GM12872 (cell line): ENCODE data around the gene SPEN.

Source experiments
- CTCF ChIP-seq: IDR thresholded peaks from 3 replicates; pipeline ENCODE4 v1.5.1; 2011; ENCODE audit warnings: low read depth, mild to moderate bottlenecking, low read length, moderate library complexity; ENCODE audit not compliant: insufficient read depth

The SPEN gene

GRCh38 chr1:15826810-15827507 is 20.5 kb upstream of the SPEN start:
- no peak for TF ChIP-seq CTCF

GRCh38 chr1:15830258-15830657 is 17.2 kb upstream of the SPEN start:
- no peak for TF ChIP-seq CTCF

DNA sequence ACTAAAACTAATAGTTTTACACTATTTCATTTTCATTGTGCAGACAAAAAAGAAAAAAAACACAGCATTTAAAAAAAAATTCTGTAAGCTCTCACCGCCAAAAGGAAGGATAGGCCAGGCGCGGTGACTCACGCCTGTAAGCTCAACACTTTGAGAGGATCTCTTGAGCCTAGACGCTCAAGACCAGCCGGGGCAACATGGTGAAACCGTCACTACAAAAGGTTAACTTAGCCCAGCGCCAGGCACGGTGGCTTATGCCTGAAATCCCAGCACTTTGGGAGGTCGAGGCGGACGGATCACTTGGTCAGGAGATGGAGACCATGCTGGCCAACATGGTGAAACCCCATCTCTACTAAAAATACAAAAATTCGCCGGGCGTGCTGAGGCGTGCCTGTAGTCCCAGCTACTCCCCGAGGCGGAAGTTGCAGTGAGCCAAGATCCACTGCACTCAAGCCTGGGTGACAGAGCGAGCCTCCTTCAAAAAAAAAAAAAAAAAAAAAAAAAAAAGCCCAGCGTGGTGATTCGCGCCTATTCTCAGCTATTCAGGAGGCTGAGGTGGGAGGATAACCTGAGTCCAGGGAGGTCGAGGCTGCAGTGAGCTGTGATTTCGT is 14.3 kb upstream of the SPEN start:
- TF ChIP-seq CTCF: no peak

GRCh38 chr1:15833842-15834405 is 13.6 kb upstream of the SPEN start:
- no peak for TF ChIP-seq CTCF

- TF ChIP-seq CTCF: no peak
These were observed 12.9 kb upstream of the SPEN start for GRCh38 chr1:15834406-15835204.

GRCh38 chr1:15835205-15835740 is 12.2 kb upstream of the SPEN start:
- TF ChIP-seq CTCF: no peak
